Epithelial cell of esophagus (primary cell): ENCODE results near the gene TOLLIP.

Source experiments
- DNase-seq: peaks from one replicate; pipeline ENCODE4 v3.0.0; 2010; ENCODE audit warnings: low read depth
- H3K4me3 ChIP-seq: 2 replicates; pipeline ENCODE4 v1.5.1; 2011; ENCODE audit warnings: mild to moderate bottlenecking, low read length, control low read depth
- TF ChIP-seq, protein P1 (sequence below): IDR thresholded peaks from 2 replicates; pipeline ENCODE4 v1.5.1; 2011; ENCODE audit warnings: low read depth, mild to moderate bottlenecking, low read length, control low read depth, inconsistent platforms; ENCODE audit not compliant: insufficient read depth; ENCODE audit errors: missing control alignments

TOLLIP gene

DNA sequence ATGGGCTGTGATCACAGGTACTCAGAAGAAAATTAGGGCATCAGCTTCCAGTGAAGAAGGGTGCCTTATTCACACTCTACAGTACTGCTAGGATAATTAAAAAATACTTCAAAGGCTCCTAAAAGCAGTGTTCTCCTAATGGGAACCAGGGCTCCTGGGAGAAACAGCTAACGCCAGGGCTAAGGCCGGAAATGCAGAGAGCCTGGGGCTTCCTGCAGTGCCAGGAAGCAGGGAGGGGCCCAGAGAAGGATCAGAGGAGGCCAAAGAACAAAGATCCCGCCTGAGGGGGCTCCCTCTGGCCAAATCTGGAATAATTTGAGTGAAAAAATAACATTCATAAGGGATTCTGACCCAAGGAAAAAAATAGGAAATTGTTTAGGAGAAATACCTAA lies 27.5 kb downstream of the TOLLIP start:
- DNase-seq = no peak
- no peak overlapping the region for H3K4me3 ChIP-seq
- TF ChIP-seq, protein P1, sequence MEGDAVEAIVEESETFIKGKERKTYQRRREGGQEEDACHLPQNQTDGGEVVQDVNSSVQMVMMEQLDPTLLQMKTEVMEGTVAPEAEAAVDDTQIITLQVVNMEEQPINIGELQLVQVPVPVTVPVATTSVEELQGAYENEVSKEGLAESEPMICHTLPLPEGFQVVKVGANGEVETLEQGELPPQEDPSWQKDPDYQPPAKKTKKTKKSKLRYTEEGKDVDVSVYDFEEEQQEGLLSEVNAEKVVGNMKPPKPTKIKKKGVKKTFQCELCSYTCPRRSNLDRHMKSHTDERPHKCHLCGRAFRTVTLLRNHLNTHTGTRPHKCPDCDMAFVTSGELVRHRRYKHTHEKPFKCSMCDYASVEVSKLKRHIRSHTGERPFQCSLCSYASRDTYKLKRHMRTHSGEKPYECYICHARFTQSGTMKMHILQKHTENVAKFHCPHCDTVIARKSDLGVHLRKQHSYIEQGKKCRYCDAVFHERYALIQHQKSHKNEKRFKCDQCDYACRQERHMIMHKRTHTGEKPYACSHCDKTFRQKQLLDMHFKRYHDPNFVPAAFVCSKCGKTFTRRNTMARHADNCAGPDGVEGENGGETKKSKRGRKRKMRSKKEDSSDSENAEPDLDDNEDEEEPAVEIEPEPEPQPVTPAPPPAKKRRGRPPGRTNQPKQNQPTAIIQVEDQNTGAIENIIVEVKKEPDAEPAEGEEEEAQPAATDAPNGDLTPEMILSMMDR = no peak

DNA sequence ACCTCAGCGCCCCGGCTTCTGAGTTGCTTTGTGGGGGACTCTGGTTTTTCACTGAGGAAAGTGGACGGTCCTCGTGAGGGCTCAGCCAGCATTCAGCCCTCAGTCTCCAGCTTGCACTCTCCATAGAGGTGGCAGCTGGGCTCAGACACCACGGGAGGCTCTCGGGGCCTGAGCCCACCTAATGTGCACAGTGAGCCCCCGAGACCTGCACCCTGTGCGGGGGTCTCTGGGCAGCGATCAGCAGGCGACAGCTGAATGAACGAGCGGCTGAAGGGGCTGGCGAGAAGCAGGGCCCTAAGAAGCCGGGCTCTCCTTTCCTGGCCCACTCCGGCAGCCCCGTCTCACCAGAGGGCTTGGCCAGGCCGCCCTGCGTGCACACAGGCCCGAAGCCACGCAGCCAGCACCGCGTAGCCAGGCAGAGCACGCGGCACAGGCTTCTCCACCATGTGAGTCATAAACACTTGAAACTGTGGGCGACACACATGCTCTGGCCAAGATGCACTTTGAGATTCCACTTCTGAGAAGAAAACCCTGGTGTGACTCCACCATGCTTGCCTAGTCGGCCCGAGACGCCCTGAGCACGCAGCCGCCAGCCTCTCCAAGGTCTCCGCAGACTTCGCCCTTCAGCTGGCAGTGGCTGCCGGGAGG lies 28.0 kb downstream of the TOLLIP start:
- H3K4me3 ChIP-seq = no peak overlapping the region
- TF ChIP-seq, protein P1 = no peak
- no peak for DNase-seq

DNA sequence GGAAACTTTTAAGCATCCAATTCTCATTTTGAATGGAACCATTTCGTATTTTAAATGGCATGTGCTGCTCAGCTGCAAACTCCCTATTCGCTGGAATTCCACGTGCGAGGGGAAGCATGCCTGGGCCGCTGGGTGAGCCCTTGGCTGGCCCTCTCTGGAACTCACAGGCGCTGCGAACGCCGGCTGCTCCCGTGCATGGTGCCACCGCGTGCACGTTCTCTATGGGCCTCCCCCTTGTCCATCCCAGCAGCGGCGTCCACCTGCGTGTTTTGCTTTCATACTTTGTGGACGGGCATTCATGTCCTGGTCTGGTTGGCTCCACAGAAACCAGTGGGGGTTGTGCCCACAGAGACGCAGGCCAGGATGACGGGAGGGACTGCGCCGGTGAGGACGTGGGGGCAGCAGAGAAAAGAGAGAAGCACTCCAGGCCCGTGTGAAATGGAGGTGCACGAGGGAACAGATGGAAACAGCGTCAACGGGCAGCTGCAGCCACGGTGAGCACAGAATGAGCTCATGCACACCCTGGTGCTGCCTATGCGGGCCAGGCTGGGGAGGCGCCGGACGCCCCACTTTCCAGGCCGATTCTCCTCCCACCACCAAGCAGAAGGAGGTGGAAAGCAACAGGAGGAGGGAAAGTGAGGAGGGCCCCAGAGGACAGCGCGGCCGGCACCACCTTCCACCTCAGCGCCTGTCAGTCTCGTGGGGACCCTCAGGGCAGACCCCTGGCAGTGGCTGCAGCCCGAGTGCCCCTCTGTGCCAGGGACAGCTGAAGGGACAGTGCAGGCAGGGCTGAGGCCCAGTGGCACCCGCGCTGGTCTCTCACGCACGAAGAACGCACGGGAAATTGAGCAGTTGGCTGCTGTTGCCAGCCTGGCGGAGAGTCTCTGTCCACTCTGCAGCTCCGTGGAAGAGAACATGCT lies 29.1 kb downstream of the TOLLIP start:
- TF ChIP-seq, protein P1 = no peak

DNA sequence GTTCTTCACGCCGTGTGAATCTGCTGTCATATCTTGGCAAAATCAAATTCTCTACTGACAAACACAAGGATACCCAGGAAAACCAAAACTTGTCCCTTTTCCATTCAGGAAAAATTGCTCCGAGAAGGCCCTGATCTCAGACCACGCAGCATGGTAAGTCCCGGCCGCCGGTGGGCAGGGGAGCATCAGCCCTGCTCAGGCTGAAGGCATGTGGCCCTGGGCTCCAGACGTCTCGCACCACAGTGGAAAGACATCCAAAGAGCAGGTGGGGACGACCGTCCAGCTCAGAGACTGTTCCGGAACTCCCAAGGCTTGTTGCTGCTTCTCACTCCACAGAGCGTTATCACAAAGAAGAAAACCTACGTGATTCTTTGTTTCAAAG lies 29.8 kb downstream of the TOLLIP start:
- no peak for DNase-seq
- H3K4me3 ChIP-seq = no peak overlapping the region
- TF ChIP-seq, protein P1 = no peak

More for the DNA sequence above, 29.1 kb downstream of the TOLLIP start:
- no peak for DNase-seq
- H3K4me3 ChIP-seq = no peak overlapping the region

DNA sequence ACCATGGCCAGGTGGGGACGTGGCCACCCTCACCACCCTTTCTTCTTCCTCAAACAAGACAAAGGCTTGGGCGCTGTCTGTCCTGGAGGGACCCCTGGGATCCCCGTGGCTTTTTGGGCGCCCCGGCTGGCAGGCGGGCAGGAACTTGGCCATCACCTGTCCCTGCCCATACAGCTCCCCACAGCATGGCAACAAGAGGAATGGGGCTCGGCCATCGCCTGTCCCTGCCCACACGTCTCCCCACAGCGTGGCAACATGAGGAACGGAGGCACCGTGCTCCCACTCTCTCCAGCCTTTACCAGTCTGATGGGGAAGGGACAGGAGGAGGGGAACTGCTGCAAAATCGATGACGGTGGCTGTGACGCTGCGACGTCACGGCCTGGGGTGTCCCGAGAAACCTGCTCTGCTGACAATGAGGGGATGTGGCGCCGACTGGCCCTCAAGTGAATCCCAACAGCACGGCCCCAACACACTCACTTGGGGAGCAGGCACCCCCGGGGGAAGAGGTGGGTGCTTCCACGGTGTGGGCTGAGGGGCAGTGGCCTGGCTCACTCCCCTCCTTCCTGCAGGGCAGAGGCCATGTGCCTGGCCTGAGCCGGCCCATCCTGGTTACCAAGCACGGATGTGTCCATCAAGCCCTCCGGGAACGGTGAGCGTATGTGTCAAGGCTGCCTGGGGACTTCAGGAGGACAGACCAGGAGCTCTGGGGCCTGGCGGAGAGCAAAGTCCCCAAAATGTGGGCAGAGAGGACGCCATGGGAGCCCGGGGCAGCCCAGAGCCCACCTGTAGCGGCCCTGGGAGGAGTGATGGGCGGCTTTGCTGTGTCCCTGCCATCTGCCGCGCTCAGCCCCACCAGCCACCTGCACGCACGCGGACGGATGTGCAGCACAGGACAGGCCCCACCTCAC lies 30.4 kb downstream of the TOLLIP start:
- TF ChIP-seq, protein P1 = no peak

DNA sequence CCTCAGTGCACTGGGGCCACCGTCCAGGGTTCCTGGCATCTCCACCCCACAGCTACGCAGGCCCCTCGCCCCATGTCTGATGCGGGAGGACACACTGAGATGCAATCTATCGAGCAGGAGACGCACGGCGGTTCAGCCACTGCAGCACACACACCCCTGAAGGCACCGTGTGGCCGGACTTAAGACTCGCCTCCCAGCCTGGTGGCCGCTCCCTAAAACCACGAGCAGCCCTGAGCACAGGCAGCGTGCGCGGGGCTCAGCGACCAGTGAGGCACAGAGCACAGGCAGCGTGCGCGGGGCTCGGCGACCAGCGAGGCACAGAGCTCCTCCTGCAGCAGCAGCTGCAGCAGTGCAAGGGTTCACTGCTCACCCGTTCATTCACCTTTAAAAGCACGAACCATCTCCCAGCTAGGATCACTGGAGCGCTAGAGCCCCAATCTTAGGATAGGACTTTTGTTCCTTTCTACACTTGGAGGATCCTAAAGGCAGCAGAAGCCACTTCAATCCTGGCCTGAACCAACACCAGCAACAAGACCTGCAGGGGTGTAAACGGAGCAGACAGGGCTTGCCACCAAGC lies 31.4 kb downstream of the TOLLIP start:
- no peak for DNase-seq
- no peak overlapping the region for H3K4me3 ChIP-seq
- TF ChIP-seq, protein P1 = no peak

More for the DNA sequence above, 30.4 kb downstream of the TOLLIP start:
- no peak for DNase-seq
- H3K4me3 ChIP-seq = no peak overlapping the region
